Measurements from ENCODE around the gene CHN2.

DNA sequence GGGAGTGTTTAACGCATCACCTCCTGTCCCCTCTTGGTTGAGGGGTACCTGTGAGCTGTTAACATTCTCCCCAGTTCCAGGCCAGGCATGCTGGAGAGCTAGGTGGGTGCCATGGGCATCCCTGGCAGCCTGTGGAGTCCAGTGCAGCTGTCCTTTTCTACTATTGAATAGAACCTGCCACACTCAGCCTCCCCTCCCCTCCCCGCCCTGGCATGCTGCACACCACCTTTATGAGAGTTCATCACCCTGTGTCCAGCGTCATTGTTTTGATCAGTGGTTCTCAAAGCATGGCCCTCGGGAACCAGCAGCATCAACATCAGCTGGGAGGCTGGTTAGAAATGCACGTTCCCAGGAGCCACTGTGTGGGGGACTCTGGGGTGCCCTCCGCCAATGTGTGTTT is 211.8 kb downstream of the CHN2 start:
- TF ChIP-seq, protein P1, sequence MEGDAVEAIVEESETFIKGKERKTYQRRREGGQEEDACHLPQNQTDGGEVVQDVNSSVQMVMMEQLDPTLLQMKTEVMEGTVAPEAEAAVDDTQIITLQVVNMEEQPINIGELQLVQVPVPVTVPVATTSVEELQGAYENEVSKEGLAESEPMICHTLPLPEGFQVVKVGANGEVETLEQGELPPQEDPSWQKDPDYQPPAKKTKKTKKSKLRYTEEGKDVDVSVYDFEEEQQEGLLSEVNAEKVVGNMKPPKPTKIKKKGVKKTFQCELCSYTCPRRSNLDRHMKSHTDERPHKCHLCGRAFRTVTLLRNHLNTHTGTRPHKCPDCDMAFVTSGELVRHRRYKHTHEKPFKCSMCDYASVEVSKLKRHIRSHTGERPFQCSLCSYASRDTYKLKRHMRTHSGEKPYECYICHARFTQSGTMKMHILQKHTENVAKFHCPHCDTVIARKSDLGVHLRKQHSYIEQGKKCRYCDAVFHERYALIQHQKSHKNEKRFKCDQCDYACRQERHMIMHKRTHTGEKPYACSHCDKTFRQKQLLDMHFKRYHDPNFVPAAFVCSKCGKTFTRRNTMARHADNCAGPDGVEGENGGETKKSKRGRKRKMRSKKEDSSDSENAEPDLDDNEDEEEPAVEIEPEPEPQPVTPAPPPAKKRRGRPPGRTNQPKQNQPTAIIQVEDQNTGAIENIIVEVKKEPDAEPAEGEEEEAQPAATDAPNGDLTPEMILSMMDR (IDR thresholded peaks at IDR 0.05; ENCODE audit: poor library complexity, severe bottlenecking): no peak
- TF ChIP-seq SMC3 (conservative IDR thresholded peaks at IDR 0.05; ENCODE audit: poor library complexity): no peak
- TF ChIP-seq EP300 (conservative IDR thresholded peaks at IDR 0.05; ENCODE audit: poor library complexity, severe bottlenecking): no peak
- TF ChIP-seq EZH2 (IDR thresholded peaks at IDR 0.05; ENCODE audit: borderline replicate concordance, insufficient read depth, low read length, poor library complexity, severe bottlenecking): no peak
- TF ChIP-seq, protein P2, sequence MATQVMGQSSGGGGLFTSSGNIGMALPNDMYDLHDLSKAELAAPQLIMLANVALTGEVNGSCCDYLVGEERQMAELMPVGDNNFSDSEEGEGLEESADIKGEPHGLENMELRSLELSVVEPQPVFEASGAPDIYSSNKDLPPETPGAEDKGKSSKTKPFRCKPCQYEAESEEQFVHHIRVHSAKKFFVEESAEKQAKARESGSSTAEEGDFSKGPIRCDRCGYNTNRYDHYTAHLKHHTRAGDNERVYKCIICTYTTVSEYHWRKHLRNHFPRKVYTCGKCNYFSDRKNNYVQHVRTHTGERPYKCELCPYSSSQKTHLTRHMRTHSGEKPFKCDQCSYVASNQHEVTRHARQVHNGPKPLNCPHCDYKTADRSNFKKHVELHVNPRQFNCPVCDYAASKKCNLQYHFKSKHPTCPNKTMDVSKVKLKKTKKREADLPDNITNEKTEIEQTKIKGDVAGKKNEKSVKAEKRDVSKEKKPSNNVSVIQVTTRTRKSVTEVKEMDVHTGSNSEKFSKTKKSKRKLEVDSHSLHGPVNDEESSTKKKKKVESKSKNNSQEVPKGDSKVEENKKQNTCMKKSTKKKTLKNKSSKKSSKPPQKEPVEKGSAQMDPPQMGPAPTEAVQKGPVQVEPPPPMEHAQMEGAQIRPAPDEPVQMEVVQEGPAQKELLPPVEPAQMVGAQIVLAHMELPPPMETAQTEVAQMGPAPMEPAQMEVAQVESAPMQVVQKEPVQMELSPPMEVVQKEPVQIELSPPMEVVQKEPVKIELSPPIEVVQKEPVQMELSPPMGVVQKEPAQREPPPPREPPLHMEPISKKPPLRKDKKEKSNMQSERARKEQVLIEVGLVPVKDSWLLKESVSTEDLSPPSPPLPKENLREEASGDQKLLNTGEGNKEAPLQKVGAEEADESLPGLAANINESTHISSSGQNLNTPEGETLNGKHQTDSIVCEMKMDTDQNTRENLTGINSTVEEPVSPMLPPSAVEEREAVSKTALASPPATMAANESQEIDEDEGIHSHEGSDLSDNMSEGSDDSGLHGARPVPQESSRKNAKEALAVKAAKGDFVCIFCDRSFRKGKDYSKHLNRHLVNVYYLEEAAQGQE (IDR thresholded peaks at IDR 0.05; ENCODE audit: borderline replicate concordance): no peak
- TF ChIP-seq RAD21 (conservative IDR thresholded peaks at IDR 0.05): no peak
- TF ChIP-seq POLR2AphosphoS5 (IDR thresholded peaks at IDR 0.05): no peak
- no peak for TF ChIP-seq TAF1 (IDR thresholded peaks at IDR 0.05; ENCODE audit: low read depth)
- no peak for TF ChIP-seq MXI1 (conservative IDR thresholded peaks at IDR 0.05; ENCODE audit: poor library complexity, severe bottlenecking)
